ENCODE results near the gene MSX1.

MSX1 gene

DNA sequence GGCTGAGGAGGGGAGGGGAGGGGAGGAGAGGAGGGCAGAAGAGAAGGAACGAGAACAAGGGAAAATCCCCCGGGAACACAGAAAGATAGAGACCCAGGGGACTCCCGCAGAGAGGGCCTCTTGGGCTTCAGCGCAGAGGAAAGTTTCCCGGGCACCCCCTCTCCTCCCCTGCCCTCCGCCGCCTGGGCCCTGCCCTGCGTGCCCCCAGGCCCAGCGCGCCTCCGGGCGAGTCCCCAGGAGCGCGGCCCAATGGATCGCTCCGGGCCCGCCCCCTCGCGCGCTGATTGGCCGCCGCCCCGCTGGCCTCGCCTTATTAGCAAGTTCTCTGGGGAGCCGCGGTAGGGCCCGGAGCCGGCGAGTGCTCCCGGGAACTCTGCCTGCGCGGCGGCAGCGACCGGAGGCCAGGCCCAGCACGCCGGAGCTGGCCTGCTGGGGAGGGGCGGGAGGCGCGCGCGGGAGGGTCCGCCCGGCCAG, at the start of gene MSX1:
Gene MSX1, plus strand, starts transcription at position 341 of the 474 bp plus-strand sequence. CDS start 235 bp downstream, outside the sequence.
- TF ChIP-seq, protein P1, sequence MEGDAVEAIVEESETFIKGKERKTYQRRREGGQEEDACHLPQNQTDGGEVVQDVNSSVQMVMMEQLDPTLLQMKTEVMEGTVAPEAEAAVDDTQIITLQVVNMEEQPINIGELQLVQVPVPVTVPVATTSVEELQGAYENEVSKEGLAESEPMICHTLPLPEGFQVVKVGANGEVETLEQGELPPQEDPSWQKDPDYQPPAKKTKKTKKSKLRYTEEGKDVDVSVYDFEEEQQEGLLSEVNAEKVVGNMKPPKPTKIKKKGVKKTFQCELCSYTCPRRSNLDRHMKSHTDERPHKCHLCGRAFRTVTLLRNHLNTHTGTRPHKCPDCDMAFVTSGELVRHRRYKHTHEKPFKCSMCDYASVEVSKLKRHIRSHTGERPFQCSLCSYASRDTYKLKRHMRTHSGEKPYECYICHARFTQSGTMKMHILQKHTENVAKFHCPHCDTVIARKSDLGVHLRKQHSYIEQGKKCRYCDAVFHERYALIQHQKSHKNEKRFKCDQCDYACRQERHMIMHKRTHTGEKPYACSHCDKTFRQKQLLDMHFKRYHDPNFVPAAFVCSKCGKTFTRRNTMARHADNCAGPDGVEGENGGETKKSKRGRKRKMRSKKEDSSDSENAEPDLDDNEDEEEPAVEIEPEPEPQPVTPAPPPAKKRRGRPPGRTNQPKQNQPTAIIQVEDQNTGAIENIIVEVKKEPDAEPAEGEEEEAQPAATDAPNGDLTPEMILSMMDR (IDR thresholded peaks at IDR 0.05; ENCODE audit: low read depth, low read length): no peak
- peak within 1 kb of the TSS; percentile 55 to 65 for H3K4me3 ChIP-seq (replicated peaks in 1 of 2; ENCODE audit: low read depth in 2 of 2, low read length in 2 of 2)
- peak; percentile 62 to 83 for DNase-seq (ENCODE audit: low read depth in 2 of 2)

DNA sequence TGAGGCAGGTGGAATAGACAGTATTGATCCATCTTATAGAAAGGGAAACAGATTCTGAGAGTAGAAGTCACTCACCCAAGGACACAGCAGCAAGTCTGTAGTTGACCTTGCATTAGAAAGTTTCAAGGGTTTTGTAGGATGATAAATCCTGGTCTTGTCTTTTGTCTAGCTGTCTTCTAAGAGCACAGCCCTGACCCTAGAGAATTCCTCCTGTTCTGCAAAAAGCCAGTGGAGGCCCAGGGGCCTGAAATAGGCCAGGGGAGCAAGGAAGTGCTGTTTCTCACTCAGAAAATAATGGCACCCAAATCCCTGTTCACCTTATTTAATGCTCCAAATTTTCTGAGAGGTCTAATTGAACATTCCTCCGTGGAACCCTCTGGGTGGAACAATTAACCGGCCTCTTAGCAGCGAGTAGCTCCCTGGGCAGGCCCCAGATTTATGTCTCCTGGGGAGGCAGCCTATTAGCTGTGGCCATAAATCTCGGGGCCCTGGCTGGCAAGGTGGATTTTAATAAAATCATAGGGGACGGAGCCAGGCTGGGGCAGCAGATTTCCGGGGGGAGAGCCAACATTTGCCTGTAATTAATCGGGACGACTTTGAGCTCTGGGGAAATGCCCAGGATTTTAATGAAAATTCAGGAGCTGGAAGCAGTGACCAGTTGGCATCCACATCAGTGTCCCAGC, 49.2 kb upstream of the MSX1 start:
- DNase-seq (ENCODE audit: low read depth in 2 of 2): no peak
- H3K4me3 ChIP-seq (replicated peaks in 1 of 2; ENCODE audit: low read depth in 2 of 2, low read length in 2 of 2): no peak overlapping the region
- TF ChIP-seq, protein P1 (IDR thresholded peaks at IDR 0.05; ENCODE audit: low read depth, low read length): no peak

DNA sequence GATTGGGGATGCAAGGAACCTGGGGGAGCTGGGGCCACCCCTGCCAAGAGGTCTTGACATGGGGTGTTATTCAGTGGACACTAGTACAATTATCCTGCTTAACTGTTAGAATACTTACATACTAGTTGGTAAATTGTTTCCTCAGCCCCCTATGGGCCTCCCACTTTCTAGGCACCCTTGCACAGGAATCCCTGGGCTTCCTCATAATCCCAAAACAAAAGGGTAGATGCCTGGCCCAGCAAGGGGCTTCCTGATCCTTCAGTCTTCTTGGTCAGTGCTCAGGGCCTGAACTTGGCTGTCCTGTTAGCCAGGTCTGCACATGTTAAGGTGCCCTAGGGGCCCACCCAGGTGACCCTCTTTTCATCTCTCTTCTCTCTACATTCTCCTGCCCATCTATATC, 48.7 kb upstream of the MSX1 start:
- DNase-seq (ENCODE audit: low read depth in 2 of 2): no peak
- TF ChIP-seq, protein P1 (IDR thresholded peaks at IDR 0.05; ENCODE audit: low read depth, low read length): no peak
- H3K4me3 ChIP-seq (replicated peaks in 1 of 2; ENCODE audit: low read depth in 2 of 2, low read length in 2 of 2): no peak overlapping the region

DNA sequence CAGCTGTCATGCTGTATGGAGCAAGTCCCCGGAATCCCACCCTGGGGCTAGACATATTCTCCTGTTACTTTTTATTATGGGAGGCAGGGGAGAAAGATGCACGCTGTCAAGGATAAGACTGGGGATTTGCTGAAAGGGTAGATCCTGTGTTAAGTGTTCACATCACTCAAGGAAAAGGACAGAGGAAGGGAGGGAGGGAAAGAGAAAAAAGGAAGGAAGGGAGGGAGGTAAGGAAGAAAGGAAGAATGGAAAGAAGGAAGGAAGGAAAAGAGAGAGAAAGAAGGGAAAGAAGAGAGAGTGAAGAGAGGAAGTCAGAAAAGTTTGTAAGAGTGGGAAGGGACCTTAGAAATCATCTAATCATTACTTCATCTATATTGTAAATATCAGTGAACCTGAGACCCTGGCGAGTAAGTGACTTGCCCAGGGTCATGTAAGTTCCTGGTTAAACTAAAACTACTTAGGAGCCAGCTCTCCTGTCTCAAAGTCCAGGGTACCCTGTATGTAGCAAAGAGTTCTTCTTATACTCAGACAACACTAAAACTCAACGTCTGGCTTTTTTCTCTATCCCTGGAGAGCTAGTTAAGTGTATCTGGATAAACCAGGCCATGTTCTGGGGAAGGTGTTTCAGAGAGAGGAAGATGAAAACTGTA, 47.2 kb upstream of the MSX1 start:
- TF ChIP-seq, protein P1 (IDR thresholded peaks at IDR 0.05; ENCODE audit: low read depth, low read length): no peak
- DNase-seq (ENCODE audit: low read depth in 2 of 2): no peak
- H3K4me3 ChIP-seq (replicated peaks in 1 of 2; ENCODE audit: low read depth in 2 of 2, low read length in 2 of 2): no peak overlapping the region

DNA sequence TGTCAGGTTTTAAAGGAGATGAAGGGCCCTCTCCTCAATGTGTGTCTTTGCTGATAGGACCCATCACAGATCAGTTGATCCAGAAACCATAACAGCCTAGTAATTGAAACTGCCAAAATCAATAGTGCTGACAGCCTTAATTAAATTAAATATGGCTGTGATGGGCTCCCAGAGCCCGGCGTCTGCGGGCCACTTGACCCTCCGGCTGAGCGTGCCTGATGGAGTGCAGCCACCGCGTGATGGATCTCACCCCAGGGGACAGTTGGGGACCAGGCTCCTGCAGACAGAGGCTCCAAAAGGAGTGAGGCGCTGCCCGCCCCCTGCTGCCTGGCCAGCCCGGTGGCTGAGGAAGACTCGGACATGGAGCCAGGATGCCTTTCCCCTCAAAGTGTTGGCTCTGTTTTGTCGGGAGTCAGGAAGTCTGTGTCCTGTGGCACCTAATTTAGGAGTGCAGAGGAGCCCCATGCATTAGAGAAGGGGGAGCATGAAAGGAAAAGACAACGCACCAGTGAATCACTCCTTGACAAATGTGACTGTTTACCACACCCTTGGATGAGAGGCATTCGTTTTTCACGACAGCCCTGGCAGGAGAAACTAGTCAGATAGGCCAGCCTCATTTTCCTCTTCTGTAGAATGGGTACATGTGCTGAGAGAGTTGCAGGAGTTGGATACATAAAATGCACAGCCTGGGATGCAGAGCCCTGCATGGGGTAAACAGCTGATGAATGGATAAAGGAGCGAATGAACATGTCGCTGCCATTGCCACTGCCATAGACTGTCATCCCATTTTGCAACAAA, 40.9 kb upstream of the MSX1 start:
- H3K4me3 ChIP-seq (replicated peaks in 1 of 2; ENCODE audit: low read depth in 2 of 2, low read length in 2 of 2): no peak overlapping the region
- TF ChIP-seq, protein P1 (IDR thresholded peaks at IDR 0.05; ENCODE audit: low read depth, low read length): no peak
- no peak for DNase-seq (ENCODE audit: low read depth in 2 of 2)

DNA sequence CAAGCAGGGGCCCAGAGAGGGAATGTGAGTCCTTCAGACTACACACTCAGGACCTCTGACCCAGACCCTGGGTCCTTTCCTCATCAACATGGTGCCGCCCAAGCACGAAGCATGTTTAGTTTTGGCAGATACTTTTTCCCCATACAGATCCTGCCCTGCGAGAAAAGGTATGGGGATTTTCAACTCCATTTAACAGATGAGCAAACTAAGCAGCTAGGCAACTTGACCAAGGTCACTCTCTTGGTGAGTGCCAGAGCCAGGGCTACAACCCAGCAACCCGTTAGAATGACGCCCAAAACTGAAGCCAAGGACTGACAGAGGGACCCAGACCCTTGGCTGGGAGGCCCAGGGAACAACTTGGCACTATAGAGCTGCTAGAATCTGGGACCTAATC, 40.3 kb upstream of the MSX1 start:
- H3K4me3 ChIP-seq (replicated peaks in 1 of 2; ENCODE audit: low read depth in 2 of 2, low read length in 2 of 2): no peak overlapping the region
- TF ChIP-seq, protein P1 (IDR thresholded peaks at IDR 0.05; ENCODE audit: low read depth, low read length): no peak
- no peak for DNase-seq (ENCODE audit: low read depth in 2 of 2)

Data from cardiac fibroblast (primary cell).